Activated CD8-positive, alpha-beta memory T cell treated with anti-CD3 and anti-CD28 coated beads, Interleukin-2, amount 50 U/mL, for 24 hours (primary cell): Measurements from ENCODE around the gene ANKRD34C.

ENCODE experiments used
- DNase-seq: peaks from one replicate; pipeline ENCODE4 v3.0.0-alpha.2; 2020; ENCODE audit errors: extremely low read depth

Gene ANKRD34C

DNA sequence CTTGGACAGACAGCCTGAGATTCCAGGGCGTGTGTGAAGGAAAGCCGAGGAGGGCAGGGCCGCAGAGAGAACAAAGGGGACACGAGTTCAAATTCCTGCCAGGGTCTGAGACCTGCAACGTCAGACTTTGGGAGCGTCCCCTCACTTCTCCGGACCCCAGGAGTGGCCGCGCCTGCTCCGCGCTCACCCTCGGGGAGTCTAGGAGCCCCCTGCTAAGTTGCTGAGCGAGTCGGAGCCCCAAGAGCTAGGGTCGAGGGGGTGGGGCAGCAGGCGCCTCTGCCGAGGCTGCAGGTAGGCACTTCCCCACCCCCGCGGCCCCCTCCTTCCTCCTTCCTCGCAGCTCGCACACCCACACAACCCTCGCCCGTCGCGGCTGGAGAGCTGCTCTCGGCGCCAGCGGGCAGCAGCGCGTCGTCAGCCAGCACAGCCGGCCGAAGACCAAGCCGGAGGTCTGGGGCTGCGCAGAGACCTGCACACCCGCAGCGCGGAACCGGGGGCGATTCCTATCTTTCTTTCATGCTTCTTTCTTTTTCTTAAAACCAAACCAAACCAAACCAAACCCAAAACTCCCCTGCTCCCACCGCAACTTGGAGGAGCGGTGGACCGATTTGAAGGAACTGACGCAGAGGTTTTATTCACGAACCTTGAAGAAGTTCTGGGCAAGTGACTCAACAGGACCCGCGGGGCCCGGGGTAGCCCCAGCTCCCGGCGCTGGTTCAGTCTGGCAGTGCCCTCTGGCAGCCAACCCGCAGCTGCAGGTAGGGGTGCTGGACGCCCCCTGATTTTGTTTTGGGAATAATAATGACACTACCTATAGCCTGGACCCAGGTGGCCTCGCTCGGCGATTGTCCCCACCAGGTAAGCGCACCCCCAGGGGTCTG is at the start of gene ANKRD34C:
Gene ANKRD34C (plus strand): TSS at position 352 of the 881 bp plus-strand sequence. CDS start 10,563 bp downstream, outside the sequence.
- DNase-seq: no peak

GRCh38 chr15:79233236-79233635 is 49.3 kb upstream of the ANKRD34C start:
- DNase-seq: no peak

DNA sequence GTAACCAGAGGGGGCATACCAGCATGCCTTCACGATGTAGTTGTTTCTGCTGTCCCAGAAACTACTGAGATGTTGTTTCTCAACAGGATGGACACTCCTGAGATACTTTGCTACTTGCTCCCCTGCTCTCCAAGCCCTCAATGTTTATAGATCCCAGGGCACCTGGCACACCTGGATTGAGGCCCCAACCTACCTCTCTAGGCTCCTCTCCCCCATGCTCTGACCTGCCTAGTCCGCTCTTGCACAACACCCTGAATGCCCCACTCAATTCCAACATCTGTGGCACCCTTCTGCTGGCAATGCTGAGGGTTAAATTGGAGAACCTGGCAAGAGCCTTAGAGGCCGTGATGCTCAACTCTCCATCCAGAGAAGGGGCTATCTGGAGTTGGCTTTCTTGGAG is 42.5 kb upstream of the ANKRD34C start:
- DNase-seq: no peak

GRCh38 chr15:79243723-79244122 is 38.8 kb upstream of the ANKRD34C start:
- DNase-seq: no peak

DNA sequence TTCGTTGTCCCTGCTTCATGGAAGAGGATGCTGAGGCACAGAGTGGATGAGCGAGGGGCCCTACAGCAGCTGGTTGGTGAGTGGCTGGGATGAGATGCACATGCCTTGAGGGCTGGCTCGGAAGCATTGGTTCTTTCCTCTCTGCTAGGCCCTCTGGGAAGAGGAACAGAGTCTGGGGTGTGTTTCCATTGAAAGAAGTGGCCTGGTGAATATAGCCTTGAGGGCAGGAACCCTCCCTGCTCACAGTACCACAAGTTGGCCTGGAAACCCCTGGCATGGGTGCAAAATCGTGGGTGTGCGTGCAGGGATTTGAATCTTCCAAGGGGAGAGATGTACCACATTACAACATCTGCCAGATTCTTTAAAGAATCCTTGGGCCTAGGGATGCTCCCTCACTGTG is 37.6 kb upstream of the ANKRD34C start:
- DNase-seq: no peak

DNA sequence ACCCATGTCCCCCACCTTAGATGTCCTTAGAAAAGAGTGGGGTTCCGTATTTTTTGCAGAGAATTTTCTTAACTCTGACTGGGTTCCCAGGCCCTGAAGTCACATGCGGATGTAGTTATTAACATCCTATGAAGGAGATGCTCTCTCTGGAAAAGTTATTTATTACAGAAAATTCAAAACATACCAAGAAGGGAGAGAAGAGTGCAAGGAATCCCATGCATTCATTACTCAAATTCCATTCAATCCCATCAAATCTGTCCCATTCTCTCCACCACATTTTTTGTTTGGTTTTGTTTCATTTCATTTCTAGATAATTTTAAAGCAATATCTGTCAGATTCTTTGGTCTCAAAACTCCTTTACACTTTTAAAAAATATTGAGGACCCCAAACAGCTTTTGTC is 34.3 kb upstream of the ANKRD34C start:
- no peak for DNase-seq

GRCh38 chr15:79257454-79257853 is 25.1 kb upstream of the ANKRD34C start:
- DNase-seq: no peak

GRCh38 chr15:79261836-79262235 is 20.7 kb upstream of the ANKRD34C start:
- DNase-seq: no peak

DNA sequence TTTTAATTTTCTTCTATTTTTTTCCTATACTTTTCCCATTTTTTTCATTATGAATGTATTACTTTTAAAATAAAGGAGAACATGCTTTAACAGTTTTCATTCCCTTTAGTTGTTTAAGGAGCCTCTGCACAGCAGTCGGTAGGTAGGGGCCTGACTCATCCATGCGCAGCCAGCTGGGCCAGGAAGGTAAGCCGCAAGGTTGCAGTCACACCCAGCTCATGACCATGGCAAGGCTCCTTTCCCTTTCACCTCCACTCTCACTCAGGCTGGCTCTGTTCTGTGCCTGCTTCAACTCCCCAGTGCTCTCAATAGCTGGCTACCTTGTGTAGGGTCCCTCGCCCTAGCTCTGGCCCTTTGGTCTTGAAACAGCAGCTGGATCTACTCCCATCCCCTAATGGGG is 17.4 kb upstream of the ANKRD34C start:
- no peak for DNase-seq

DNA sequence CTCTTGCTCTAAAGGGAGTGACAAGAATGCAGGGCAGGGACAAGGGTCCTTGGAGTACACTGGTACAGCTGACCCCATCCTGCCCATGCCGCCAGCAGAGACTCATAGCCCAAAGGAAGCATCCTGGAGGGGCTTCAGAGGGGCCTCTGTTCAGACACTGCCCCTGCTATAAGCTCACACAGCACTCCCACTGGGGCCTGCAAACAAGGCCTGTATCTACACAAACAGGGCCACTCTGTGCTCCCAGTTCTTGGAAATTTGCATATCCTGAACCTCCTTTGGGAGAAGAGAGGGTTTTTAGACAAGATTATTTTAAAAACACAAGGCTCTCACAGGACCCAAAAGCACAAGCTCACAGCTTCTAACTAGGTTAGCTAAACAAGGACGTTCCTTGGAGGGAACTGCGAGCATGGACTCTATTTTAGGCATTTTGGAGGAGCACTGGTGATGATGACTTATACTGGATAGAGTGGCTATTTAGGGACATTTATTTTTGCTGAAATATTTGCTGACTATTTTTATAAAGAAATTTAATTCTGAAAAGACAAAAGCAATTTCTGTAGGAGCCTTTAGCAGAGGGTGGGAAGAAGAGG is 16.4 kb upstream of the ANKRD34C start:
- no peak for DNase-seq

DNA sequence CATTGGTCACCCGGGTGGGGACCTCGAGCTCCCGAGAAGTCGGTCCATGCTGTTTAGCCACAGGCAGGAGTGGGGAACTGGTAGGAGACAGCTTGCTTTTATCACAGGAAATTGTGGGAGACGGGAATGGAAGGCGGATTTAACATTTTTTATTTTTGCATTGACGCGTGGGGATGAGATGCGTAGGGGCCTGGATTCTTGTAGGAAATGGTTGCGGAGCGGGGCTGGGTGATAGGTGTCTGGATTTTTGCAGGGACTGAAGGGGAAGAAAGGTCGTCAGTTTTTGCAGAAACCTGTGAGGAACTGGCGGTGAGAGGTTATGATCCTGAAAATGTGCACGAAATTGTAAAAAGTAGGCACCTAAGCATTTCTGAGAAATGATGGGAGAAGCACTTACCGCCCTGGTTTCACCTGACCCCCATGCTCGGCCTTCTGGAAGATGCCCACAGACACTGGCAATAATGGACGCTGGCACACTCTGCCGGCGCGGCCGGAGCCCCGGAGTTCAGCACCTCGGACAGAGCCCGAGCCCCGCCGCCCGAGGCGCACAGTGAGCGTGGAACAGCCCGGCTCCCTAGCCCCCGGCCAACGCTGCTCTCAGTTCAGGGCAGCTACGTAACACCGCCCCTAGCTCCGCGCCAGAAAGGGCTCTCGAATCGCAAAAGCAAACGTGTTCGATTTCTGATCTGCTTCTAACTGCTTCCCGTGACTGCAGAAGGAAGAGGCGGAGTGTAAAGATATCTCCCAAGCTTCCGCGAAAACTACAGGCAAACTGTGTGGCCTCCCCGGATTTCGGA is 928 bp downstream of the ANKRD34C start:
- no peak for DNase-seq

GRCh38 chr15:79290642-79291275 is 8.2 kb downstream of the ANKRD34C start:
- no peak for DNase-seq

DNA sequence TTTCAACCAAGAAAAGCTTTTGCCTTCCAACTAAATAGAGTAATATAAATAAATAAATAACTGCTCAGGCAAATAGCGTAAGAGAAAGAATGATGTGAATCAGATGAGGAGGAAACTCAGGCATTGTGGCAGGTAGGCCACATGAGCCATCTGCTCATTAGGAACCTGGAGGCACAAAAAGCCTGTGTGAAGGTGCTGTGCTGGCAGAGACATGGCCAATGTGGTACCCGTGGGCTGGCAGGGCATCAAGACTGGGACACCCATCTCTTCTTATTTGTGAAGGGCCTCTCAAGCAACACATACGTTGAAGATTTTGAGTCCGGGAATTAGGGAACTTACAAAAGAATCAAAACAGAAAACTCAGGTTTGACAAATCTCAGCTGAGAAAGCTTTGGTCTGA is 9.5 kb downstream of the ANKRD34C start:
- no peak for DNase-seq

DNA sequence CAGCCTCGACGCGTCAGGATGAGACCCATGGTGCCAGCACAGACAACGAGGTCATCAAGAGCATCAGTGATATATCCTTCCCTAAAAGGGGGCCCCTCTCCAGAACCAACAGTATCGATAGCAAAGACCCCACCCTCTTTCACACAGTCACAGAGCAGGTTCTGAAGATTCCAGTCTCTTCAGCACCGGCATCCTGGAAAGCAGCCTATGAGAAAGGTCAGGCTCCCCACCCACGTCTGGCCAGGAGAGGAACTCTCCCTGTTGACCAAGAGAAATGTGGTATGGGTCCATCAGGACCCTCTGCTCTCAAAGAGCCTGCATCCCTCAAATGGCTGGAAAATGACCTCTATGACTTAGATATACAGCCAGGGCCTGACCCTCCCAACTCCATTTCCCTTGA is 11.6 kb downstream of the ANKRD34C start:
- DNase-seq: no peak

- no peak for DNase-seq
Observed at GRCh38 chr15:79296583-79296982, 14.1 kb downstream of the ANKRD34C start.

GRCh38 chr15:79299126-79299840 is 16.8 kb downstream of the ANKRD34C start:
- DNase-seq: no peak

- no peak for DNase-seq
Observed at GRCh38 chr15:79299841-79300235, 17.3 kb downstream of the ANKRD34C start.

- DNase-seq: no peak
Observed at GRCh38 chr15:79307251-79307650, 24.7 kb downstream of the ANKRD34C start.

- no peak for DNase-seq
Observed at GRCh38 chr15:79308874-79309273, 26.4 kb downstream of the ANKRD34C start.

GRCh38 chr15:79310612-79310984 is 28.1 kb downstream of the ANKRD34C start:
- no peak for DNase-seq
